Upper lobe of right lung (tissue), 1 donor: ENCODE results near the gene AP1M1. TPM values are rescaled to one million over a fixed set of nuclear protein-coding genes. Genes with fewer than 3 reads are reported as not detected.

Experiments
- ATAC-seq: fragments of 200-7000 bp; cut with Tn5 transposase; one replicate; pipeline ENCODE4 v1.9.1; 2020; ENCODE audit warnings: mild to moderate bottlenecking, moderate library complexity
- DNase-seq: peaks from one replicate; pipeline ENCODE4 v3.0.0-alpha.2; 2020
- H3K27ac ChIP-seq: fragments of 200-600 bp; one replicate; pipeline ENCODE4 v1.8.0; 2022
- H3K27me3 ChIP-seq: fragments of 200-600 bp; one replicate; pipeline ENCODE4 v1.8.0; 2022; ENCODE audit warnings: mild to moderate bottlenecking
- H3K36me3 ChIP-seq: fragments of 200-600 bp; one replicate; pipeline ENCODE4 v1.8.0; 2022
- H3K4me1 ChIP-seq: fragments of 200-600 bp; one replicate; pipeline ENCODE4 v1.8.0; 2022
- H3K4me3 ChIP-seq: fragments of 200-600 bp; one replicate; pipeline ENCODE4 v1.8.0; 2022; ENCODE audit warnings: mild to moderate bottlenecking
- H3K9me3 ChIP-seq: fragments of 200-600 bp; one replicate; pipeline ENCODE4 v1.8.0; 2022
- CTCF ChIP-seq: fragments of 200-600 bp; IDR thresholded peaks from one replicate; pipeline ENCODE4 v1.8.0; 2022; ENCODE audit warnings: antibody characterized with exemption
- intact Hi-C: fragments of 100-400 bp; cut with DNase I; formaldehyde crosslinking; loops from one replicate; pipeline ENCODE4 v1.11.0; 2022
- total RNA-seq: library from RNA; stranded (reverse); fragmentation: NEBNext Ultra II Directional; extraction: Animal tissue kit (Norgen Biotek cat#: 25700); gene quantifications from one replicate; pipeline ENCODE4 v1.2.1, GENCODE V29; 2021
- donor health status: DM: no; HTN: yes; CAD: no; lungs with severe emphysema.

Gene AP1M1
- total RNA-seq, 1 donor from 2014 or later, result 72.1 TPM

DNA sequence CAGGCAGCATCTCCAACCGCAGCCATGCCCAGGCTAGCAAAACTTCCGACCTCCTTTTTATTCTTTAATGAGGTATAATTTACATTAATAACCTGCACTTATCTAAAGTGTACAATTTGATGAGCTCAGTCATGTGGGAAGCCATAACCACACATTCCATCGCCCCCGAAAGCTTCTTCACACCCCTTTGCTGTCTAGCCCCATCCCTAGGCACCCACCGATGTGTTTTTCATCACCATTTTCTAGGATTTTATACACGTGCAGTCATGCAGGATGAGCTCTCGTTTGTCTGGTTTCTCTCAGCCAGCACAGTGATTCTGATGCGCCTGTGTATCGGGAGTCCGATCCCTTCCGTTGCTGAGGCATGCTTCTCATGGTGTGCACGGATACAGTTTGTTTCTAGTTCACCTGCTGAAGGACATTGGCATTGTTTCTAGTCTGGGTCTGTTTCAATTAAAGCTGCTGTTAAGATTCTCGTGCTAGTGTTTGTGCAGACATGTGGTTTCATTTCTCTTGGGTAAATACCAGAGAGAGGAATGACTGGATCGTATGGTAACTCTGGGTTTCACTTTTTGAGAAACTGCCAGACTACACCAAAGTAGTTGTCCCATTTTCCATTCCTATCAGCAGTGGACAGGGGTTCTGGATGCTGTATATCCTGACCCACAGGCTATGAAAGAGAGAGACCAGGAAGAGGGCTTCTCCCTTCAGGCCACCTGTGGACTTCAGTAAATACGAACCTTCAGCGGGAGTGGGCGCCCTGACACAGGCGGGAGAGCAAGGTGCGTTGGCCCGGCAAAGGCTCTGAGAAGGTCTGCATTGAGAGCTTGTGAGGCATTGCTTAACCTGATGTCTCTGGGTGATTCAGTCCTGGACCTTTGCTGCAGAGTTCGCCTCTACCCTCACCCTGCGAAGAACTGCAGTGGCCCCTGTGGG lies 4.9 kb downstream of the AP1M1 start:
- no peak overlapping the region for H3K27ac ChIP-seq
- H3K36me3 ChIP-seq, result peaks cover 40% of the 10 kb centered on the region
- no peaks in the 10 kb centered on the region for H3K9me3 ChIP-seq
- intact Hi-C loops, result no loop called here
- H3K27me3 ChIP-seq, result no peaks in the 10 kb centered on the region
- ATAC-seq, result no peak
- TF ChIP-seq CTCF, result no peak
- no peak overlapping the region for H3K4me3 ChIP-seq
- peaks cover 19% of the 10 kb centered on the region for H3K4me1 ChIP-seq
- peak; percentile 50 for DNase-seq

- intact Hi-C loops, result no loop called here
- Histone ChIP-seq H3K4me1 (peaks cover 19% of the 10 kb centered on the region), H3K36me3 (peaks cover 49% of the 10 kb centered on the region), H3K4me3 (no peak overlapping the region), H3K9me3 (no peaks in the 10 kb centered on the region), H3K27me3 (no peaks in the 10 kb centered on the region), H3K27ac (no peak overlapping the region)
- DNase-seq, result no peak
- ATAC-seq, result no peak
- no peak for TF ChIP-seq CTCF
These were observed 5.7 kb downstream of the AP1M1 start for GRCh38 chr19:16203256-16204004.

- peaks cover 54% of the 10 kb centered on the region for H3K36me3 ChIP-seq
- peaks cover 14% of the 10 kb centered on the region for H3K4me1 ChIP-seq
- no peak for DNase-seq
- TF ChIP-seq CTCF, result no peak
- H3K27me3 ChIP-seq, result no peaks in the 10 kb centered on the region
- no peaks in the 10 kb centered on the region for H3K9me3 ChIP-seq
- H3K4me3 ChIP-seq, result no peak overlapping the region
- intact Hi-C loops, result no loop called here
- no peak overlapping the region for H3K27ac ChIP-seq
- ATAC-seq, result no peak
These were observed 6.2 kb downstream of the AP1M1 start for GRCh38 chr19:16204005-16204294.

DNA sequence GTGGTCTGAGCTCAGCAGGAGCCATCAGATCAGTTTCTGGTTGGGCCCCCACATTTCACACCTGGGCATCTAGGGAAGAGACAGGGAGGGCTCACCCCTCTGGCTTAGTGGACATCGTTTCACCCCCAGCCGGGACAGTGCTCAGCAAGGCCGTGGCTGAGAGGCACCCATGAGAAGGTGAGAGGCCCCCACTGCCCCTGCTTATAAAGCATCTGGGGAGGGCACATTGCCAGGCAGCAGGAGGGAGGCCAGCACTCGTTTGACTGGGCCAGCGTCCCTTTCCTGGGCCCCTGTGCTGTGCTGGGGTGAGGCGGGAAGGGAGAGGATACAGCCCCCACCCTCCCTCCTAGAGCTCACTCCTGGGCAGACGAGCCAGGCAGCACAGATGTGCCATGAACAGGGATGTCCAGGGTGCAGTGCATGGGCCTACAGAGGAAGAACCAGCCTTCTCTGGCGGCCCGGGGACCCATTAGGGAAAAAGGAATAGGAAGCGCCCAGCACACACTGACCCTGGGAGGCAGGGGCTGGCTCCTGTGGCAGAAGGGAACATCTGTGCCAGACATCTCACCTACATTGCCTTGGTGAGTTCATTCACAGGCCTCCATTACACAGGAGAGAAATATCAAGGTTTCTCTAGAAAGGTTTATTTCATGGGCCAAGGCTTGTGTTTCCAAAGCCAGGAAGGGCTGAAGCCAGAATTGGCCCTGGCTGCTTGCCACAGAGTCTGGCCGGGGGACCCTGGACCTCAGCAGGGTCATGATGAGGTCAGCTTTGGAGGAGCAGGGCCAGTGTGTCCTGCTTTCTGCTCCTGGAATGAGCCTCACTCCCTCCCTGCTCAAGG lies 7.7 kb downstream of the AP1M1 start:
- H3K36me3 ChIP-seq, result peaks cover 69% of the 10 kb centered on the region

More for the DNA sequence above, 7.7 kb downstream of the AP1M1 start:
- no peak overlapping the region for H3K4me3 ChIP-seq
- ATAC-seq (no peak), DNase-seq (peak; percentile 48)
- no peak for TF ChIP-seq CTCF
- H3K27me3 ChIP-seq, result no peaks in the 10 kb centered on the region
- no peak overlapping the region for H3K27ac ChIP-seq
- intact Hi-C loops, result no loop called here
- no peaks in the 10 kb centered on the region for H3K9me3 ChIP-seq
- H3K4me1 ChIP-seq, result no peaks in the 10 kb centered on the region
